Stimulated activated CD4-positive, alpha-beta T cell treated with anti-CD3 and anti-CD28 coated beads, Interleukin-15, amount 100 ng/mL, for 48 hours (primary cell): ENCODE measurements around the gene PIAS3.
"Not testable (repeated sequence)": the region's sequence is repeated elsewhere in the genome, so short reads cannot be mapped to it uniquely, and the experiment has no call there.

ENCODE experiments used
- DNase-seq, 2 donors: peaks; one replicate each; pipeline ENCODE4 v3.0.0-alpha.2; 2020; ENCODE audit warnings: low read depth in 2 of 2

Gene PIAS3

DNA sequence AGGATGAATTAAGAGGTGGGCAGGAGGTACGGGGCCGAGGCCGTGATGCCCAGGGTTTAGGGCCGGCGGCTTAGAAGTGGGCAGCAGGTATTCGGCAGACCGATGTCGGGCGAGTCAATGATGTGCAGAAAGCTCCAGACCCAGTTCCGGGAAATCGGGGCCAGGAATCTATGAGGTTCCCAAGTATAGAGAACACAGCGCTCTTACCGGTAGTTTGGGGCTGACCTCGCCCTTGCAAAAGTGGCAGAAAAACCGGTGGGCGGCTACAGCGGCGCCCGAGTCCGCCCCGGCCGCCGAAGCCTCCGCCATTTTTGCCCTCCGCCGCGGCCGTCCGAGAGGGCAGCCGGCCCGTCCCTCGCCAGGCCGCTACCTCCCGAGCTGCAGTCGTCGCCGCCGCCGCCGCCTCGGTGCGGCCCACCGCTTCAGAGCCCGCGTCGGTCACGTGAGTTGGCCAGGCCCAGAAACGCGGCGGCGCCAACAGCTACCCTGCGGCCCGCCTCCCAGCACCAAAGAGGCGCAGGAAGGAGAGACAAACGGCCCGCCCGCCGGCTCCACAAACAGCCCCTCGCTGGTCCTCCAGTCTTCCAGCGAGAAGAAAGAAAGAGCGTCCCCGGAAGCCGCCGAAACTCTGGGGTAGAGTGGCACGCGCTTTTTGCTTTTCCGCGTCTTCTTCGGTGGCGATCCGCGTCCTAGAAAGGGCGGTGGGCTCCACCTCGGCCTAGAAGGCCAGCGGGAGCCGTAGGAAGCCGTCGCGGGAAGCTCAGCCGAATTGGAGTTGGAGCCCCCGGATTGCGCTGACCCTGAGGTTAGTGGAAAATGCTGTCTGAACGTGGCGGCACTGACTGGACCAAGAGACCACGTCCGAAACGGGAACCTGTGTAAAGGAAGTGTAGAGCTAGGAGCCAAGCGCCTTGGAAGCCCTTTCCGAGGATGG, 35.0 kb downstream of the PIAS3 start, which contains the start of the genes POLR3C and RNF115:
Gene POLR3C, plus strand, starts transcription at position 636 of the 934 bp plus-strand sequence. CDS start 1,577 bp downstream, outside the sequence.
Gene RNF115, minus strand, starts transcription at position 531 of the 934 bp plus-strand sequence. Its CDS starts 222 bp downstream, at position 309.
- peak; percentile 75 to 76 for DNase-seq

DNA sequence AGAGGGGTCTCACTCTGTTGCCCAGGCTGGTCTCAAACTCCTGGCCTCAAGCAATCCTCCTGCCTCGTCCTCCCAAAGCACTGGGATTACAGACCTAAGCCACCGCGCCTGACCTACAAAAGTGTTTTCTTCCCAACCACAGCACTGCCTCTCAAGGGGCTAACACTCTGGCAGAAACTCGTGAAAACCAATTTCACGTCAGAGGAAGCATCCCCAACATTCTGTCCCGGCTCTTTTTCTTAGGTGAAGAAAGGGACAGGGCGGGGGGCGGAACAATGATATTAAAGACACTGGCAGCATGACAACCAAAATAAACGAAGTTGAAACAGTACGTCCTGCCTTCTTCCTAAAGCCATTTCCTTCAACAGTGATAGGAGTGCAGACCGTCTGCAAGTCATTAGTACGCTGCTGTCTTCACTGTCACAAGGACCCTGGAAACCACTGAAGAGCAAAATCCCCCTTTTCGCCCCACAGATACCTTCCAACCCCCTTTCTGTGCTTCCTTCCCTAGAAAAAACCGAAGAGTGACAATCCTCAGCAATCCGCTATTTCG, 36.0 kb downstream of the PIAS3 start:
- not testable (repeated sequence) for DNase-seq

DNA sequence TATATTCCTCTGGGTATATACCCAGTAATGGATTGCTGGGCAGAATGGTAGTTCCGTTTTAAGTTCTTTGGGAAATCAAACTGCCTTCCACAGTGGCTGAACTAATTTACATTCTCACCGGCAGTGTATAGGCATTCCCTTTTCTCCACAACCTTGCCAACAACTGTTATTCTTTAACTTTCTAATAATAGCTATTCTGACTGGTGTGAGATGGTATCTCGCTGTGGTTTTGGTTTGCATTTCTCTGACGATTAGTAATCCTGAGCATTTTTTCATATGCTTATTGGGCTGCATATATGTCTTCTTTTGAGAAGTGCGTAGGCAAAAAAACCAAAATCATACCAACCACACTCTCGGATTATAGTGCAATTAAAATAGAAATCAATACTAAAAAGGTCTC, 40.8 kb downstream of the PIAS3 start:
- not testable (repeated sequence) for DNase-seq

DNA sequence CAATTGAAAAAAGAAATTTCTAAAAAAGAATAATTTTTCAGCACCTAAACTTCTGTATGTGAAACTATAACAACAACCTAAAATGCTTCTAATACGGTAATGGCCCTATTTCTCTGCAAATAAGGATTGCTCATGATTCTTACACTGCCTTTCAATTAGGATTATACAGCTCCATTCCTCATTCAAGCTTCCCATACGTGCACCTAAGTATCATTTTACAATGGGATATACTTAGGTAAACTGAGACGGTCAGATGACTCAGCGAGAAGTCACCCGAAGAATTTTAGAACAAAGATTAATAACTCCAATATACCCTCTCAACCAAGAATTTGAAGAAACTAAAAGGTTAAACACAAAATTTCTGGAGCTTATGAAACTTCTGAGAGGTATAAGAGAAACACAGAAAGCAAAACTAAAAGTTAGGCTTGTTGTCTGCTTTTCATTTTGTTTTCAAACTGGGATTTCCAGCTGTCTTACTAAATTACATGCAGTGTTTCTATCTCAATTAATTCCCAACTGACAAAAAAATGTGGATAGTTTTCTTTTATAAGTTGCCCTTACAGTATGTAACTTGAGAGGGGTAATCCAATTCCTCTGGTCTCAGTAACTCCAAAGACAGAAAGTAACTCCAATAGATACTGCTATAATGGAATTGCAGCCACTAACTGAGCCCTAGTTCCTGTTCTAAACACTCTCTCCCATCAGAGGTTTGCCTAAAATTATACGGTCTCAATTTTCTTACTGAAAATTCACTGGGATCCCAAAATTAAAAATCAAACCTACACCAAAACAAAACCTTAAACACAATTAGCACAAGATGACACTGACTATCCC, 45.7 kb downstream of the PIAS3 start:
- not testable (repeated sequence) for DNase-seq

DNA sequence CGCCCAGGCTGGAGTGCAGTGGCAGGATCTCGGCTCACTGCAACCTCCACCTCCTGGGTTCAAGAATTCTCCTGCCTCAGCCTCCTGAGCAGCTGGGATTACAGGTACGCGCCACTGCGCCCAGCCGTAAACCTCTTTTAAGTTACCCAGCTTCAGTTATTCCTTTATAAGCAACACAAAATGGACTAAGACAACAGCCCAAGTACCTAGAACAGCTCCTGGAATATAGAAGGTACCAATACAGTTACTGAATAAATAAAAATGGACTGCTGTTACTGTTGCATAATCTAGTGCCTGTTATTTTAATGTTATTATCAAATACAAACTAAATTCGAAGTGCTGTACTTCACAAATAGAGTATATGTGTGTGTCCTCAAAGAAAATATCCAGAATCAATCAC, 52.0 kb downstream of the PIAS3 start:
- DNase-seq, result no peak

DNA sequence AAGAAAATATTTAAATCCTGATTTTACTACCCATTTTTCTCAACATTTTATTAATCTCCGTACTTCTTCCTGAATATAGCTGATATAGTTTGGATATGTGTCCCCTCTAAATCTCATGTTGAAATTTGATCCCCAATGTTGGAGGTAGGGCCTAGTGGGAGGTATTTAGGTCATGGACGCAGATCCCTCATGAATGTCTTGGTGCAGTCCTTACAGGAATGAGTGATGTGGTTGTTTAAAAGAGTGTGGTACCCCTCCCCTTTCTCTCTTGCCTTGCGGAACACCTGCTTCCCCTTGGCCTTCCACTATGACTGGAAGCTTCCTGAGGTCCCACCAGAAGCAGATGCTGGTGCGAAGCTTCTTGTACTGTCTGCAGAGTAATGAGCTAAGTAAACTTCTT, 52.5 kb downstream of the PIAS3 start:
- no peak for DNase-seq

DNA sequence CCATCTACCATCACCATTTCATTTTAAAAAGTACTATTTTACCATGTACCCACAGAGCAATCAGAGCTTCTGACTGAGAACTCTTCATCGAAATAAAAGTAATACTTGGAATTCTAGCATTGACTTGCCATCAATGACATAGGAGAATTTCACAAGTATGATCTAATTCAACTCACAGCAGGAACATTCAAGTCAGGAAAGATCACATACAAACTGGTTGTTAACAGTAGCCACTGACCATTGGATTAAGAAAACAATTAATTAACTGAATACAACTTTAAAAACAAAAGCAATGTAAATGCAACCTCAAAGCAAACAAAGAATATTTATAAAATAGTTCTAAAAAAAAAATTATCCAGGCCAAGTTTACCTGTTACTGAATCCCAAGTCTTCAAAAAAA, 53.8 kb downstream of the PIAS3 start:
- no peak for DNase-seq

DNA sequence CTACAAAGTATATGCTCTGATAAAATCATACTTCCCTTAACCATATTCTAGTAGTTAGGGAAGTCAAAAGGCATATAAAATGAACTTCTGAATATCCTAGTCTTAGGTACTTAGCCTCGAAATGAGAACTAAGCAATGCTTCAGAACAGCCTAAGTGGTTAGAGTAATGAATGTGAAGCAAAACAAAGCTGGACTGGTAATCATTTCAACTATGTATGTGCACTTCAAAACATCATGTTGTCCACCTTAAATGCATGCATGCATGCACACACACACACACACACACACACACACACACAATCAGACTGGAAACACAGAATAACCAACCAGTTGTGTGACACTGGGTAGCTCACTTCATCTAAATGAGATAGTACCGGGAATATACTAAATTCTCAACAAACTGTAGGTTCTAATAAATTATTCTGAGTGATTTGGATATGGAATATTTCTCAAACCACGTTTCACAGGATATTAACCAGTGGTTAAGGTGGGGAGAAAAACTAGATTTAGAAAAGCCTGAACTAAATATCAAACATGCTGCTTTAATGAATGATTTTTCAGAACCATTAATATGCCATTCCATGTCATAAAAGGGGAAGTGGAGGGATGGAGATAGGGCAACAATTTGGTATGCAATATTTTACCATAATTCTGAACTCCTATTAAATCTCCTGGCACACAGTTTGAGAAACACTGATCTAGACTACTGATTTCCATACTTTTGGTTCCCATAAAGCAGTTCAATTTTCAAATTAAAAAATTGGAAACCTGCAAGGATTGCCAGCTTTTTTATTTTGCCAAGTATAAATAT, 54.4 kb downstream of the PIAS3 start:
- DNase-seq, result no peak

DNA sequence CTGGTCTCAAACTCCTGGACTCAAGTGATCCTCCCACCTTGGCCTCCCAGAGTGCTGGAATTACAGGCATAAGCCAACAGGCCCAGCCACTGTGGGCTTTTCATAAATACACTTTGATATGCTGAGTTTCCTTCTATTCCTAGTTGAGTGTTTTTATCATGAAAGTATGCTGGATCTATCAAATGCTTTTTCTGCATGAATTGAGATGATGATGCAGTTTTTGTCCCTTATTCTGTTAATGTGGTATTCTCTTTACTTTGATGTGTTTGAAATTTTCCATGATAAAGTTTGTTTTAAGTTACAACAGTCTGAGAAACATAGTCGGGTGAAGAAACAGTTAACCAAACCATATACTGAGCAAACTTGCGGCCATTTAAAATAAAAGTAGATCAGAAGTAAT, 59.1 kb downstream of the PIAS3 start:
- DNase-seq, result no peak
